Gastroesophageal sphincter (tissue), 4 donors: ENCODE data around the gene IFNGR2. TPM values are rescaled to one million over a fixed set of nuclear protein-coding genes. Genes with fewer than 3 reads are reported as not detected.

Source experiments
- ATAC-seq: fragments of 150-250 bp; one replicate; pipeline ENCODE4 v1.9.1; 2016; ENCODE audit warnings: mild to moderate bottlenecking, moderate library complexity
- H3K27ac ChIP-seq, 4 donors: fragments of 200-600 bp; sonication (generic) in 3 of 4; 1 replicate in 3 of 4; 2 replicates in 1 of 4; pipeline ENCODE4 v1.5.1; 2016 to 2019
- H3K27me3 ChIP-seq: fragments of 200-600 bp; sonication (generic); one replicate; pipeline ENCODE4 v1.5.1; 2019
- H3K36me3 ChIP-seq, 2 donors: fragments of 200-600 bp; sonication (generic); one replicate each; pipeline ENCODE4 v1.5.1; 2019; ENCODE audit warnings: control low read depth in 1 of 2
- H3K4me1 ChIP-seq, 3 donors: fragments of 200-600 bp; sonication (generic); 1 replicate in 2 of 3; 2 replicates in 1 of 3; pipeline ENCODE4 v1.5.1; 2016 to 2019; ENCODE audit warnings: control low read depth in 2 of 3
- H3K4me3 ChIP-seq, 2 donors: fragments of 200-600 bp; sonication (generic); one replicate each; pipeline ENCODE4 v1.5.1; 2019; ENCODE audit warnings: mild to moderate bottlenecking in 1 of 2, moderate library complexity in 1 of 2
- H3K9me3 ChIP-seq, 3 donors: fragments of 200-600 bp; sonication (generic); one replicate each; pipeline ENCODE4 v1.5.1; 2017 to 2019; ENCODE audit warnings: control low read depth in 2 of 3
- CTCF ChIP-seq, 4 experiments: fragments of 200-600 bp in 2 of 4; fragments of 450-650 bp in 2 of 4; sonication (generic) in 1 of 4; IDR thresholded peaks; one replicate each; pipeline ENCODE4 v1.5.1; 2017 to 2019; ENCODE audit warnings: antibody characterized with exemption in 4 of 4, mild to moderate bottlenecking in 2 of 4, moderate library complexity in 2 of 4
- EP300 ChIP-seq: sonication (generic); formaldehyde crosslinking; IDR thresholded peaks from one replicate; pipeline ENCODE4 v1.6.1; 2017; ENCODE audit warnings: antibody characterized with exemption, mild to moderate bottlenecking
- POLR2A ChIP-seq, 2 donors: fragments of 450-650 bp; IDR thresholded peaks; one replicate each; pipeline ENCODE4 v1.6.1; 2017; ENCODE audit warnings: antibody characterized with exemption in 2 of 2, mild to moderate bottlenecking in 2 of 2, moderate library complexity in 1 of 2
- POLR2AphosphoS5 ChIP-seq: sonication (generic); formaldehyde crosslinking; IDR thresholded peaks from one replicate; pipeline ENCODE4 v1.6.1; 2017; ENCODE audit warnings: antibody characterized with exemption
- WGBS, 2 donors: methylation state at CpG; one replicate each; pipeline ENCODE4 v1.1.5; 2018; ENCODE audit warnings: low coverage in 1 of 2; 5-methylcytosine and 5-hydroxymethylcytosine counted together
- total RNA-seq, 4 donors: library from RNA; depleted of rRNA; stranded (reverse); fragments of >200 nt; gene quantifications; one replicate each; pipeline ENCODE4 v1.1.0, GENCODE V29; 2016

IFNGR2 gene
- total RNA-seq, 4 donors from 2014 or later = 19.6 to 53.7 (median 41.1) TPM

GRCh38 chr21:33427051-33427450 is 23.8 kb downstream of the IFNGR2 start:
- no peak for ATAC-seq
- peaks cover 0 to 98% of the 10 kb centered on the region in 2 donors for H3K36me3 ChIP-seq

GRCh38 chr21:33428669-33429068 is 25.5 kb downstream of the IFNGR2 start:
- no peak for ATAC-seq
- H3K36me3 ChIP-seq = peaks cover 0 to 98% of the 10 kb centered on the region in 2 donors
- no peaks in the 10 kb centered on the region for H3K27me3 ChIP-seq
- H3K4me3 ChIP-seq = no peak overlapping the region
- 67 to 73% methylated on average over 3 to 6 of the region's 8 CpGs for WGBS, 2 donors
- no peaks in the 10 kb centered on the region for H3K9me3 ChIP-seq
- H3K4me1 ChIP-seq = peaks cover 0 to 8% (median 4%) of the 10 kb centered on the region in 3 donors
- peak overlapping the region in 3 of 4 donors; percentile 51 to 70 (median 62) for H3K27ac ChIP-seq
- no peak for TF ChIP-seq POLR2AphosphoS5
- no peak for TF ChIP-seq EP300
- no peak for TF ChIP-seq POLR2A (IDR thresholded peaks at IDR 0.05)
- no peak for TF ChIP-seq CTCF (IDR thresholded peaks at IDR 0.05)

More at GRCh38 chr21:33427051-33427450, 23.8 kb downstream of the IFNGR2 start:
- WGBS, 2 donors = 63 to 82% methylated on average over 3 to 5 of the region's 7 CpGs
- H3K4me1 ChIP-seq = peaks cover 0 to 4% (median 0%) of the 10 kb centered on the region in 3 donors
- TF ChIP-seq EP300 (no peak), POLR2A (IDR thresholded peaks at IDR 0.05) (no peak), CTCF (IDR thresholded peaks at IDR 0.05) (no peak), POLR2AphosphoS5 (no peak)
- no peaks in the 10 kb centered on the region for H3K27me3 ChIP-seq
- H3K27ac ChIP-seq = peak overlapping the region in 1 of 4 donors; percentile 8
- no peak overlapping the region for H3K4me3 ChIP-seq
- no peaks in the 10 kb centered on the region for H3K9me3 ChIP-seq

GRCh38 chr21:33430858-33431257 is 27.6 kb downstream of the IFNGR2 start:
- H3K36me3 ChIP-seq = peaks cover 0 to 98% of the 10 kb centered on the region in 2 donors
- 100% methylated on average over 1 to 3 of the region's 3 CpGs for WGBS, 2 donors
- no peaks in the 10 kb centered on the region for H3K27me3 ChIP-seq
- ATAC-seq = no peak
- TF ChIP-seq EP300 (no peak), CTCF (IDR thresholded peaks at IDR 0.05) (no peak)
- no peaks in the 10 kb centered on the region for H3K9me3 ChIP-seq
- peaks cover 0 to 28% (median 16%) of the 10 kb centered on the region in 3 donors for H3K4me1 ChIP-seq
- peak overlapping the region in 2 of 4 donors; percentile 6 to 62 for H3K27ac ChIP-seq
- H3K4me3 ChIP-seq = no peak overlapping the region

DNA sequence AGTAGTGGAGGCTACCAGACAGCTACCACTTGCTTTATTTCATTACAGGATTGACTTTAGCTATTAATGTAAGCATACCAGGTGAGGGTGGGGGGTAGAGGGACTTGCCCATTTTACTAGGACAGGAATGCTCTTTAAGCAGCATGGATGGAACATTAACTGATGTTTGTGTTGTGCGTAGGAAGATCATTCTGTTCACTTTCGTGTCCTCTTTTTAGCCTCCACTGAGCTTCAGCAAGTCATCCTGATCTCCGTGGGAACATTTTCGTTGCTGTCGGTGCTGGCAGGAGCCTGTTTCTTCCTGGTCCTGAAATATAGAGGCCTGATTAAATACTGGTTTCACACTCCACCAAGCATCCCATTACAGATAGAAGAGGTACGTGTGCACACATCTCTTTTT is 29.3 kb downstream of the IFNGR2 start:
- H3K27me3 ChIP-seq = no peaks in the 10 kb centered on the region
- no peak for ATAC-seq
- TF ChIP-seq EP300 = no peak
- TF ChIP-seq CTCF (IDR thresholded peaks at IDR 0.05) = no peak
- peaks cover 0 to 98% of the 10 kb centered on the region in 2 donors for H3K36me3 ChIP-seq
- H3K9me3 ChIP-seq = no peaks in the 10 kb centered on the region
- H3K4me1 ChIP-seq = peaks cover 0 to 28% (median 16%) of the 10 kb centered on the region in 3 donors
- 85 to 89% methylated on average over 4 to 5 of the region's 6 CpGs for WGBS, 2 donors
- no peak overlapping the region for H3K4me3 ChIP-seq
- H3K27ac ChIP-seq = peak overlapping the region in 2 of 4 donors; percentile 76 to 82

DNA sequence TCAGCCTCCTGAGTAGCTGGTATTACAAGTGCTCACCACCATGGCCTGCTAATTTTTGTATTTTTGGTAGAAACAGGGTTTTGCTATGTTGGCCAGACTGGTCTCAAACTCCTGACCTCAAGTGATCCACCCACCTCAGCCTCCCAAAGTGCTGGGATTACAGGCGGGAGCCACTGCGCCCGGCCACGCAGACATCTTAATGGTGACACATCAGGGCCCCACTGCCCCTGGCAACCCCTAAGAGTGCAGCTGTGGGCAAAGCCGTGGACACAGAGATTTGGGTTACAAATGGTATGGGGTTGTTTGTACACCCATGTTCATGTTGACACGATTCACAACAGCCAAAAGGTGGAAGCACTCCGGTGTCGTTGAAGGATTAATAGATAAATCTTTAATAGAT is 29.8 kb downstream of the IFNGR2 start:
- H3K9me3 ChIP-seq = no peaks in the 10 kb centered on the region
- WGBS, 2 donors = 86 to 94% methylated on average over 3 to 4 of the region's 8 CpGs
- ATAC-seq = no peak
- peak overlapping the region in 3 of 4 donors; percentile 76 to 82 (median 77) for H3K27ac ChIP-seq
- TF ChIP-seq CTCF (IDR thresholded peaks at IDR 0.05) = no peak
- TF ChIP-seq POLR2AphosphoS5 = no peak
- TF ChIP-seq POLR2A (IDR thresholded peaks at IDR 0.05) = no peak
- no peak for TF ChIP-seq EP300
- no peaks in the 10 kb centered on the region for H3K27me3 ChIP-seq
- peaks cover 0 to 28% (median 16%) of the 10 kb centered on the region in 3 donors for H3K4me1 ChIP-seq
- peaks cover 0 to 100% of the 10 kb centered on the region in 2 donors for H3K36me3 ChIP-seq
- no peak overlapping the region for H3K4me3 ChIP-seq
